AG20443 (cell line): ENCODE results near the gene YPEL5.
"Not testable (repeated sequence)": the region's sequence is repeated elsewhere in the genome, so short reads cannot be mapped to it uniquely, and the experiment has no call there.

Source experiments
- DNase-seq: peaks from one replicate; pipeline ENCODE4 v3.0.0; 2012; ENCODE audit warnings: low spot score, mixed read lengths

Gene YPEL5

DNA sequence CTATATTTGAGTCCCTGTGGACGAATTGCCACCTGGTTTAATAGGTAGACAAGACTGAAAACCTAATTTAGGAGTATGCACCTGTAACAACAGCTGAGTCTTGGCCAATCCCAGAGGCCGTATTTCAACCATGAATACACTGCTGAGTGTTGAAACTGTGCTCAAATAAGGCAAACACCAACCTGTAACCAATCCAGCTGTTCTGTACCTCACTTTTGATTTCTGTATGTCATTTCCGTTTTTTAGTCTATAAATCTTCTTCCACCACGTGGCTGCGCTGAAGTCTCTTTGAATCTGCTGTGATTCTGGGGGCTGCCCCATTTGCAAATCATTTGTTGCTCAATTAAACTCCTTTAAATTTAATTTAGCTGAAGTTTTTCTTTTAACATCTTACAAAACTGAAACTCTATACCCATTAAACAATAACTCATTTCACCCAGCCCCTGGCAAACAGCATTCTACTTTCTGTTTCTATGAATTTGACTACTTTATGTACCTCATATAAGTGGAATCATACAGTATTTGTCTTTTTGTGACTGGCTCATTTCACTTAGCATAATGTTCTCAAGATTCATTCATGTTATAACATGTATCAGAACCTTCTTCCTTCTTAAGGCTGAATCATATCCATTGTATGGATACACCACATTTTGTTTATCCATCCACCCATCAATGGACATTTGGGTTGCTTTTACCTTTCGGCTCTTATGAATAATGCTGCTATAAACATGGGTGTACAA, 7.5 kb upstream of the YPEL5 start:
- no peak for DNase-seq

DNA sequence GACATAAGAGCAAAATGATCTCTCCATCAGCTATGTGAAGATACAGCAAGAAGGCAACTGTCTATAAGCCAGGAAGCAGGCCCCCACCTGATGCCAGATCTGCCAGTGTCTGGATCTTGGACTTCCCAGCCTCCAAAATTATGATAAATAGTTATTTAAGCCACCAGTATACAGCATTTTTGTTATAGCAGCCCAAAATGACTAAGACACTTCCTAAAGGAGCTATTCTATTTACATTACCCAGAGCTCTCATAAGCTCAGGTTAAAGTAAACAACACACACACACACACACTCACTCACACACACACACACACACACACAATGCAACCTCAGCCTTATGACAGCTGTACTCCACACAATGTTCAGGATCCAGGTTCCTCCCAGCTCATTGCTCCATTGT, 5.7 kb upstream of the YPEL5 start:
- no peak for DNase-seq

DNA sequence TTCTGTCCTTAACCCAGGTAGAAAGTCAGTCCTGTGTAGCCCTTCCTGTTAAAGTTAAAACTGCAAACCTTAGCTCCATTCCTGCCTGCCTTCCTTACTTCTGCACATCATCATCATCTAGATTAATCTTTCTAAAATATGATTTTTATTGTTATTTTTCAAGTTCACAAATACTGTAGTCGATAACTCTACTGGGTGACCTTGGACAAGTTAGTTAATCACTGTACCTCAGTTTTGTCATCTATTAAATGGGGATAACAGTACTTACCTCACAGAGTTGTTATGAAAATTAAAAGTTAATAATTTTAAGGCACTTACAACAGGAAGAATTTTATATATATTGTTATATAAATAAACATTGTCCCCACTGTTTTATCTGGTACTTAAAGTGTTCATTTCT, 2.5 kb upstream of the YPEL5 start:
- no peak for DNase-seq

DNA sequence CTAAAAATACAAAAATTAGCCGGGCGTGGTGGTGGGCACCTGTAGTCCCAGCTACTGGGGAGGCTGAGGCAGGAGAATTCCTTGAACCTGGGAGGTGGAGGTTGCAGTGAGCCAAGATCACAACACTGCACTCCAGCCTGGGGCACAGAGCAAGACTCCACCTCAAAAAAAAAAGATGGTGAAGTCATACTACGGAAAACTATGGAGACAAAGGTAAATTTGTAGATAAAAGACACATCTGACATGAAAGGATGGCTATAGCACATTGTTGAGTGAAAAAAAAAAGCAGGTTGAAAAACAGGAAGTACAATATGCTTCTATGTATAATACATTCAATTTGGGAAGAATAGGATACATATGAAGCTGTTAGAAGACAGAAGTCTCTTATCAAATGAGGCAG, 1.9 kb upstream of the YPEL5 start:
- not testable (repeated sequence) for DNase-seq

DNA sequence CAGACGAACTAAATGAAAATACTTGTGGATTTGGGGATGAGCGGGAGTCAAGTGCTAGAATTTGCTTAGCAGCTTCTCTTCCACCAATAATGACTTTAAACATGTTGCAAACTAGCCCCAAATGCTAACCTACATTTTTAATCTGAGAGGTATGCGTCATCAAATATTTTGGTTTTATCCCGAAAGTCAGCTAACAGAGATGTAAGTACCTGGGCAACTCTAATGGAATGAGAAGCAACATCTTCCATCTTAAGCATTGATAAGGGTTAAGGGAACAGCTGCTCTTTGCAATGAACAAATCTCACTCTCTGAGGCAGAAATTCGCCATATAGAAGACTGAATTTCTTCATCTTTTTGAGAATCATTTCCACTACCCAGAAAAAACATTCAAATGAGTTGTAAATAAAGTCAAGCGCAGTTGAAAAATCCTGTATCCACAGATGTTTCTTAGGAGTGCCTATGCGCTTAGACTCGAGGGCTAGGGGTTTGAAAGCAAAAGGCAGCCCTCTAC, 926 bp upstream of the YPEL5 start:
- DNase-seq: no peak

DNA sequence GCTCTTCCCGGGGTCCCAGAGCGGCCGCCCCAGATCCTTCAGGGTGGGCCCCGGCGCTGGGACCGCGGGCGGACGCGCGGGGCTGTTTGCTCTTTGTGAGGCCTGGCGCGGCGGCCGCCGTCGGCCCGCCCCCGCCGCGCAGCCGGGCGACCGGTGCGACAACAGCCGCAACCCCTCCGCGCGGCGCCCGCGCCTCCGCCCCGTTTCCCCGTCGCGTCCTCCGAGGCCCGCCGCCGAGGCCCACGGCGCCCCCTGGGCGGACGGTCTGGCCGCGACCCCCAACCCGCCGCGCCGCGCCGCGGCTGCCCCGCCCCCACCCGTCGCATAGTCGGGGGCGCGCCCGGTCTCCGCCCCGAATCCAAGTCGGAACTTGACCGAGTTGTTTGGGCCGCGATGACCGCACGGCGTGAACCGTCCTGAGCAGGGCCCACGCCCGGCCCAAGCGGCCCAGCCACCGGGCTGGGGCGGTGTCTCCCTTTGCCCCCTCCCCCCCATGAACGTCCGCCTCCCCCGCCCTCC, 448 bp downstream of the YPEL5 start:
- DNase-seq: peak; percentile 44

DNA sequence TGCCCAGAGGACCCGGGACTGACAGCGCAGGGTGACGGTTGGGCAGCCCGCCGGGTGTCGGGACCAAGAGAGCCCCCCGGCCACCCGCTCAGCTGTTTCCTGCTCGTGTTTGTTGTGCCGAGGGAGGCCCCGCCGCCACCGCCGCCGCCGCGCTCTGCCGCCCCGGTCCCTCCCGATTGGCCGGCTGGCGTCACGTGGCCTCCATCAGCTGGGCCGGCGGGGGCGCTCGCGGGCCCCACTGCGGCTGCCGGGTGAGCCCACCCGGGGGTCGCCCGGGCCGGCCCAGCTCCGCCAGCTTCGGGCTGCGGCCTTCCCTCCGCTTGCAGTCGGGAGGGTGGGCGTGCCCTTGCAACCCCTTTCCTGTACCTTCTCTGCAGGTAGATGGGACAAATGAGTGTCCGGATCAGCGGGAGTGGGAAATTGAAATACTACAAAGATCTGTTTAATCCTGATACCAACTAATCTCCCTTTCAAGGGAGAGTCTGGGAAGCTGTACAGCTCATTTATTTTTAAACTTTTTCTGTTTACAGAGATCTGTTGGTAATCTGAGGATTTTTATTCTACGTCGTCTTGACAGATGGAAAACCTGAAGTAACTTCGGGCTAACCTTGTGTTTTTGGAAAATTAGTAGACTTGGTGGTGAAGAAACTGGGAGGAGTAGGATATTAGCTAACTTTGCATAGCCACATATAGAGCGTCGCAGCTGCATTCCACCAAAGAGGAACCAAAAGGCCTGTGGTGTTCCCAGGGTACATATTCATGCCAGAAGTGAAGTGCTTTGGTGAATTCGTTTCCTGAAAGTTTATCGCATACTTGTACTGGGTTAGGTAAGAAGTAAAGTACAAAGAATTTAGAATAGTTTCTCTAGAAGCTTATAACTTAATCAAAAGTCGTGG, 1.2 kb downstream of the YPEL5 start:
- peak; percentile 95 for DNase-seq

DNA sequence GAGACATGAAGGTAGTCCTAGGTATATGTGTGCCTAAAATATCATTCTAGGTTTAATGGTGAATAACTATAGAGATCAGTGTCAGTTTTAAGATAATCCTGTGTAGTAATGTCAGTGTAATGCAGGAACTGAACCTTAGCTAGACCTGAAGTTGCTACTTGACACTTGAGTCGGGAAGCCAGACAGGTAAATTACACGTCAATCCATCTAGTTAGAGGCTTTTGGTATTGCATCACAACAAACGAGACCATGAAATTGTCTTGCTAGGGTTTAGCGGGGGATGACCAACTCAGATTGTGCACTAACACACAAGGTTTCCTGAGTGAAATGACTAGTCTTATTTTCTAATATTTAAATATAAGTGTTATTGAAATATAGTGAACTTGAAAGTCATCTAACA, 2.0 kb downstream of the YPEL5 start:
- no peak for DNase-seq

DNA sequence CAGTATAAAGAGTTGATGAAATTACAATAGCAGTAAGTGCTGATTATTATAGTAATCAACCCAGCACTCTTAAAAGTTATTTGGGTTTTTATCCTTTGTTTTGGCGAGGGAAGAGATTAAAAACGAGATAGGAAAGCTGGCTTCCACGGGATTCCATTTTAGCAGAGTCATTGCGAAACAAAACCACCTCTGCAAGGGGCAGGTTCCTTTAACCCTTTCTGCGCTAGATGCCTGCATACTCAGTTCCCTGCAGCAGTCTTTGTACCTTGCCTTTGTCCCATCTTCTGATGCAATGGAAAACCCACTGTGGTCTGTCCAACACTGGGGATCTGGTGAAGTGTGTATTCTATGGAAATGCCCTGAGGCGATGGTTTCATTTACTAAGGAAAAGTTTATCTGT, 2.7 kb downstream of the YPEL5 start:
- no peak for DNase-seq

DNA sequence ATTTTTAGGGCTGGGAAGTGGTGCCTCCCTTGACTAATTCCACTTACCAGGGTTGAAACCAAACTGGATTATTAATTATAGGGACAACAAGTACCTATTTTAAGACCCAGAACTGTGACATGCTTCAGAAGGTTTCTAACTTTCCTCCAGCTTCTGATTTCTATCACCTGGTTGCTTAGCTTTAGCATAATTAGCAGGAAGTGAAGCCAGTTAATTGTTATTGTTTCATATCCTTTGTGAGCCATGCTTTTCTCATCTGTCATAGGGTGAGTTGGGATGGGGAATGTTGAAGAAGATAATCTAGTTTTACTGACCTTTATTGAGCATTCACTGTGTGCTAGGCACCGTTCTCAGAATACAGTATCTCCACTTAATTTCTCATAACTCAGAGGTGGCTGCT, 3.2 kb downstream of the YPEL5 start:
- DNase-seq: no peak

DNA sequence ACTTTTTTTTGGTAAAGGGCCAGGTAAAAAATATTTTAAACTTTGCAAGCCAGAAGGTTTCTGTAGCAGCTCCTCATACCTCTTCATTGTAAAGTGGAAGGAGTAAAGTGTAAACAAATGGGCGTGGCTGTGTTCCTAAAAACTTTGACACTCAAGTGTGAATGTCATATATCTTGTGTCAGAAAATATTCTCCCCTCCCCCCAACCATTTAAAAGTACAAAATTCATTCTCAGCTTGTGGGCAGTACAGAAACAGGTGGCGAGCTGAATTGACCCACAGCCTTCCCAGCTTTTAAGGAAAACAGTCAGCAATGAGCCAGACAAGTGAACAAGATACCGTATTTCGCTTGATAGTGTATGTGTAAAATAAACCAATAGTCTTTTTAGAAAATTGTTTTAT, 4.0 kb downstream of the YPEL5 start:
- no peak for DNase-seq

DNA sequence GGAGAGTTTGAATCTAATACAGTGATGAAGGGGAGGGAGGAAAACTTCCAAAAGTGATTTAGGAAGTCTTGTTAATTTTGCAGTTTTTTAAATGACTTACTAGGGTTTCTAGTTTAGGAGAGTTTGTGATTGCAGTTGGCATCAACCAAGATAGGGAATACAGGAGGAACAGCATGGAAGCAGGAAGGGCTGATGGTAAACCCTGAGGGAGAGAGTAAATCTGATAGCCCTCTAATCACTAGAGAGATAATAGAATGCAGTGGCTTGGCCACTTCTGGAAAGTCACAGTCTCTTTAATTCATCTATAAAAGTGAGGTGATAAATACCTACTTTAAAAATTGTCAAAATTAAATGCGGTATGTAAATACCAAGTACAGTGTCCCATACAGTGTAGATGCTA, 5.6 kb downstream of the YPEL5 start:
- no peak for DNase-seq

DNA sequence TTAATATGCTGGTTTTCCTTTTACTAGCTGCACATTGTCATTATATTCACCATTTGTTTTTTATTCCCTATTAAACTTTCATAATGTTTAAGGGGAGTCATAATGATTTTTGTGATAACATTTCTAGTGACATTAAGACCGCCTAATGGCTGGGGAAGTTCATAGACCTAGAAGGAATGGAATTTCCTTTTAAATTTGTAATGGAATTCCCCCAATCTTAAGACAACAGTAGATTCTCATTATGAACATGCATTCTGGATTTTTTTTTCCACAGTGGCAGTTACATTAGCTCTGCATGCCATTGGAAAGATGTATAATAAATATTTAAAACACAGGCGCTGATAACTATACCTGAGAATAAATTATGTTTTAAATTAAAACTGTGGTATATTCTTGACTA, 8.4 kb downstream of the YPEL5 start:
- no peak for DNase-seq

DNA sequence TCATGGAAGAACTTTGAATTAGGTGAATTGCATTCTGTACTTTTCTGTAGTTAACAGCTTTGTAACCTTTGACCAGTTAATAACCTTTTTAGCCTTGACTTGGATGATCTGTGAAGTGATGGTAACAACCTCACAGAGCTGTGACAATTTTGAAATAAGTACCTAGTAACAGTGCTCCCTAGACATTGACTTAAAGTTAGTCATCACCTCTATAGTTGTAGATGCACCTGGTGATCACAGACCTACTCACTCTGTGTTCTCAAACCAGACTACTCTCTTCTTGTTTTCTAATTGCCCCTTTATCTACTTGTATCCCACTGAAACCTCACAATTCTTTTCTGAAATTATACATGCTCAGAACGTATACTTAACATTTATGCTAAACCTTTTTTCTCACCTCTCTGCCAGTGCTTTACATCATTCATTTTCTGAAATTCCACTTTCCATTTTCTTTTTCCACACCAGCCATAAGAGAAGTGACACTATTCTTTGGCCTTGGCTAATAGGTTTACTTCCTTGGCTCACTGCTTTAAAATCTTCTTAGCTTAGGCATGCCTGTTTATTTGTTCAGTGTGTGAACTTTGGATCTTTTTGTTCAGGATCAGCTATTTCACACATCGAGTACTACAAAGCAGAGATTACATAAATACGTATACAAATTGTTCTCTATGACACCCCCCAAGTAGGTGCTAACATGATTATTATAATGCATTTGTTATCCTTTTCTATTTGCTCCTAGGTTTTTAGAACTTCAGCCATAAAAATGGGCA, 9.3 kb downstream of the YPEL5 start:
- no peak for DNase-seq

DNA sequence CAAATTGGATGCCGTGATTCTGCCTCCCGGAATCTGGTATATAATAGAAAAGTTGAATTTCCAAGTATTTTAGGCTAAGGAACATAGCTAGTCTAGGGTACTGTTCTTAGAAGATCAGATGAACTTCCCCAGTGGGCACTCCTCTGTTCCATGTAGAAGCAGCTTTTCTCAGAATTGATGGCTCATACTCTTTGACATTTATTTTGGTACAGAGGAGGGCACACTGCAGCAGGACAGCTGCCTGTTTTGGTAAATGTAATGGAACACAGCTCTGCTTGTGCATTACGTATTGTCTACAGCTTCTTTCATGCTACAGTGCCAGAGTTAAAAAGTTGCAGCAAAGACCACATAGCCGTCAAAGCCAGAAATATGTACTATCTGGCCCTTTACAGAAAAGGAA, 10.8 kb downstream of the YPEL5 start:
- no peak for DNase-seq

DNA sequence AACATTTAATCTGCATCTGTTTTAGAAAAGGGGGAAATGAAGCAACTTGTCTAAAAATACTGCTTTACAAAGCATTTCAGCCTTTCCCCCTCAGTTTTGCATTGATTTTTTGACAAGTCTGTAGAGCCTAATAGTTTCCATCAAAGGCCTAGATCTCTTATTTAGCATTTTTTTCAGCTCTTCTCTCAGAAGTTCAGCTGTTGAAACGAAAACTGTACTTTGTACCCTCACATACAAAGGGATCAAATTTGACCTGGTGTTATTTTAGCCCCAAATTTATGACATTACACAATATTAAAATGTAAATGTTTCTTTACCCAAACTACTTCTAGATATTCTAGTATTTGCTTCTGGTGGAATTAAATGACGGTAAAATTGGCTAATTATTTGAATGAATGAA, 13.0 kb downstream of the YPEL5 start:
- no peak for DNase-seq

DNA sequence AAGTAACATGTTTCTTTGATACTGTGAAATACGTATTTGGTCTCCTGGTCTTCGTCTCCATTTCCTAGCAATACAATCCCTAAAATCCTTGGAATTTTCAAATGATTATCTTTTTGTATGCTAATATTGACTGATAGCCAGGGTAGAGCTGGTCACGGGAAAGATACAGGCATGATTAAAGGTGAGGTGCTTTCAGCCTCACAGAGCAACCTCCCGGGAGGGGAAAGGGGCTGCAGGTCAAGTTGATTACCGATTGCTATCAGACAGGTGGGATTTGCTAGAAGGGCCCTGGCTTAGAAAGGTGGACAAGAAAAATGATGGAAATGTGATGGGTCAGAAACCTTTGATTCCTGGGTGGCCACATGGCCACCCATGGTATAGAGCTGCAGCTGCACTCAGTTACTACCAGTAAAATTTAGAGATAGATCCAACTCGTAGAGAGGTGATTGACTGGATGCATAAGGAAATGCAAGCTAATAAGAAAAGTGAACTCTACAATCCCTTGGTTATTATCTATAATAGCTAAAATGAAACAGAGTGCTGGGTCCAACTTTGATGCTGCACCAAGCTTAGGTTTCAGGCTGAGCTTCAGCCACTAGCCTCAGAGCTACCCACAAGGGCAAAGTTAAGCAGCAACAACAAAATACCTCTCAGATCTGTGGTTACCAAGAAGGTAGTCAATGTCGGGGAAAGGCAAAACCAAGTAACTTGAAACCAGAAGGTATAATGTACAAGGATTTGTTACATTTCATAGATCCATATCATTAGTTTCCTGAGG, 15.3 kb downstream of the YPEL5 start:
- DNase-seq: no peak

DNA sequence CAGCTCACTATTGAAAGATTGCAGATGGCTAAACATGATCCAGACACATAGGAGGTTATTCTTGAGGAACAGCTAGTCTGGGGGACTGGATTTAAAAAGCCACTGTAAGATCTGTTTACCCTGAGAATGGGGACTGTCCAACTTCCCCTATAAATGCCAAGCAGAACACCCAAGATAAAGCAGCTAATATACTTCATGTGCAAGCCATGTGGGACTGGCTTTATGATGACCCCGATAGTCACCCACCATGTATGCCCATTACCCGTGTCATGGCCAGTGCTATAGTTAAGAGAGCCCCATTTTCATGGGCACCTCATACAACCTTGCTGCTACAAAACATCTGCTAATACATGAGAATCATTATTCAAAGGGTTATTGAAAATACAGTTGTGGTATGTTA, 16.0 kb downstream of the YPEL5 start:
- no peak for DNase-seq

DNA sequence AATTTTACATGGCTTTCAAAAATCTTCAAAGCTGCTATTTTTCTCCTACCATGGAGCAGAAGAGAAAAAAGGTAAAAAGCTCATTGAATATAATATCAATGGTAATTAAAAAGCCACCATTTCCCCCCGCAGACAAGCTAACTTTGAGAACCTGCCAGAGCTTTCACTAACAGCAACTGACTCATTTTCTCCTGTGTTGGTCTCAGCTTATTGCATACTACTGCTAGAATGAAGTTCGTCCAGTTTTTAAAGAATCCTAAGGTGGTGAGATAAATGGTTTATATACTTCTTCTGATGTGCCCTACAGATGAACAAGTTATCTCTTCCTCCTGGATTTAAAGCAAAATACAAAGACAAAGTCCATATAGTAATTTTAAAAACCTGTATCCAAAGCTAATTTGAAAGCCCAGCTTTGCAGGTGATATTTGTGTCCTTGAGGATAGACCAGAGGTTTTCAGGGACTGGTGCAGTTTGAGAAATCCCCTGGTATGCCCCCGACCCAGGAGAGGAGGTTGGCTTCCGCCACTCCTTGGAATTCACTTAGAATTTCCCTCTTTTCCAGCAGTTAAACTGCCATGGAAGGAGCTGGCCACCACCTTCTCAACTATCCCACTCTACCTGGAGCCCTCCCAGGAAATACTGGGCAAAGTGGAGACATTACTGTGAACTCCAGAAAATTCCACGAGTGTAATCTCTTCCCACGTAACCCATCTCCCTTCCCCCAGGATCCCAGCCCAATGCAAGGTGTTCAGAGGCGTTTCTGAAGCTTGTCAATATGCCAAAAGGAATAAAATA, 17.5 kb downstream of the YPEL5 start:
- peak; percentile 39 for DNase-seq

DNA sequence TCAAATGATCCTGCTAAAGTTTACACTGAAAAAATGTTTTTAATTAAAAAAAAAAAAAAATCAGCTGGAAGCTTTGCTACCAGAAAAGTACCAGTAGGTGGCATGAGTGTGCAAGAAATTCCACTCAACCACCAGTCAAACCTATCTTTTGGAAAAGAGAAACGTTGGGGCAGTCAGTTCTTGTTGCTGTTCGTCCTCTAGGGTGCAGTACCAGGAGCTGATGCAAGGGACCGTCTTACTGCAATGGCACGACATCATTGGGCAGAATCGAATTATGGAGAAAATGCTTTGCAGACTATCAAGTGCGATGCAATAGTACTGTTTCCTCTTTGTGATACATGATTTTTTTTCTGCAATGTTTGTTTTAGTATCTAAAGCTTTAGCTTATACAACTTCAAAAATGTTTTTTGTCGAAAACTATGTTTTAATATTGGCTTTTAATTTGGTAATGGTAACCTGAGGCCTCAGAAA, 18.3 kb downstream of the YPEL5 start:
- peak; percentile 93 for DNase-seq

DNA sequence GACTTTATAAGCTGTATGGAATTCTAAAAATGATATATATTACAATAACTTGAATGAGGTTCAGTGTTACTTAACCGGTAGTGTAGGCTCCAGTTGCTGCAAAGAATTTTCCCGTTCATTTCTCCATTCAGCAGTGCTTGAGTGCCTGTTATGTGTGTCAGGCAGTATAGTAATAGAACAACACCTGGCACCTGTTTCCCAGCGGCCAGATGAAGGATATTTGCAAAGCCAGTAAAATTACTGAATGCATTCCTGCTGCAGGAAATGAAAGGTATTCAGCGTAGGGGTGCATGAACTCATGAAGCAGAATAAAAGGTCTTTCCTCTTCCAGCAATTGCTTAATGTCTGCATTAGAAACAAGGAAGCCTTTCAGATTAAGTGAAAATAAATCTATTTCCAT, 18.8 kb downstream of the YPEL5 start:
- no peak for DNase-seq
